ENCODE data around the gene AFTPH. TPM values are rescaled to one million over a fixed set of nuclear protein-coding genes. Genes with fewer than 3 reads are reported as not detected.

AFTPH gene
- total RNA-seq, 3 donors from 2014 or later = 33.4 to 75.8 (median 55.1) TPM

DNA sequence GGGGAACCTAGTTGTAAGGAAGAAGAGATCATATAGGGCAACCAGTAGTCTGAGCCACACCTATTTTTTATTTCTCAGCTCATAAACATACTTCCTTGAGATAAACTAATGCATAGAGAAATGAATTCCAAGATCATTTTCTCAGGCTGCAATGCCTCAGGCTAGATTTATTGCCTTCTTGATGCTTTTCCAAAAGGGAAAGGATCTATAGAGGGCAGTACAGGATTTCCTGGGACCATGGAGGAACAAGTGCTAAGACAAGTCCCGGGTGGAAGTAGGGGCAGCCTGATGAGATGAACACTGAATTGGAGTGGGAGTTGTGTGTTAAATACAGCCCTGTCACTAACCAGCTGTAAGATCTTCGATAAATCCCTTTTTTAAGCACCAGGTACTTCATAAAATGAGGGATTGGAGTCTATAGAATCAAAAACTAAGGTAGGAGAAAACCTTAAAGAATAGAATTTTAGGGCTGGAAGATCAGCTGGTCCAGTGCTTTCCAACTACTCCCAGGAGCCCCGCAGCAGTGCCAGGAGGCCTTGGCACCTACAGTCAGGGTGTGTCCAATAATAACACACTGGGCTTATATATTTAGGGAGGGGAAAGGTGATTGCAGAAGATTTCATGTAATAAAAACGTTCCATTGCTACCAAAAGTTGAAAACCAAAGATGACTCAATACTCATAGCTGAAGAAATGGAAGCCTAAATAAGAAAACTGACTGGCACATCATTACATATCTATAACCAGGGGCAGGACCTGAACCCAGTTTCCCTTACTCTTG, 71.5 kb downstream of the AFTPH start:
- intact Hi-C loops (cut with DNase I; ENCODE audit: low total_unique reads) = loop anchor here (2.0 kb wide), 1 partner anchor 57 kb away; no protein-coding TSS in a partner anchor
- DNase-seq (ENCODE audit: low spot score in 2 of 2) = no peak
- H3K9me3 ChIP-seq = no peaks in the 10 kb centered on the region

DNA sequence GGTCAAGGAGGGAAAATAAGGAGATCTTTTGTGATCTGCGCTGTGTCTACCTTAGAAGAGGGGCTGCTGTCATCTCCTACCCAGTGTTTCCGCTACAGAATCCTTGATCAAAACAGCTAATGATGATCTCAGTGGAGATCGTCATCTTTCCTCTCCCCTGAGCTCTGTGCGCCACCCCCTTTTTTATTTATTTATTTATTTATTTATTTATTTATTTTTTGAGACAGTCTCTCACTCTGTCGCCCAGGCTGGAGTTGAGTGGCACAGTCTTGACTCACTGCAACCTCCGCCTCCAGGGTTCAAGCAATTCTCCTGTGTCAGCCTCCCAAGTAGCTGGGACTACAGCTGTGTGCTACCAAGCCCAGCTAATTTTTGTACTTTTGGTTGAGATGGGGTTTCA, 74.1 kb downstream of the AFTPH start:
- Histone ChIP-seq H3K36me3 (no peaks in the 10 kb centered on the region), H3K4me1 (peaks cover 5 to 6% of the 10 kb centered on the region in 2 donors), H3K4me3 (no peak overlapping the region), H3K27me3 (no peaks in the 10 kb centered on the region), H3K9me3 (no peaks in the 10 kb centered on the region), H3K27ac (no peak overlapping the region)
- DNase-seq (ENCODE audit: low spot score in 2 of 2) = no peak
- intact Hi-C loops (cut with DNase I; ENCODE audit: low total_unique reads) = no loop called here
- no peak for TF ChIP-seq POLR2A (IDR thresholded peaks at IDR 0.05)
- TF ChIP-seq POLR2AphosphoS5 (IDR thresholded peaks at IDR 0.05) = no peak
- TF ChIP-seq, protein P1, sequence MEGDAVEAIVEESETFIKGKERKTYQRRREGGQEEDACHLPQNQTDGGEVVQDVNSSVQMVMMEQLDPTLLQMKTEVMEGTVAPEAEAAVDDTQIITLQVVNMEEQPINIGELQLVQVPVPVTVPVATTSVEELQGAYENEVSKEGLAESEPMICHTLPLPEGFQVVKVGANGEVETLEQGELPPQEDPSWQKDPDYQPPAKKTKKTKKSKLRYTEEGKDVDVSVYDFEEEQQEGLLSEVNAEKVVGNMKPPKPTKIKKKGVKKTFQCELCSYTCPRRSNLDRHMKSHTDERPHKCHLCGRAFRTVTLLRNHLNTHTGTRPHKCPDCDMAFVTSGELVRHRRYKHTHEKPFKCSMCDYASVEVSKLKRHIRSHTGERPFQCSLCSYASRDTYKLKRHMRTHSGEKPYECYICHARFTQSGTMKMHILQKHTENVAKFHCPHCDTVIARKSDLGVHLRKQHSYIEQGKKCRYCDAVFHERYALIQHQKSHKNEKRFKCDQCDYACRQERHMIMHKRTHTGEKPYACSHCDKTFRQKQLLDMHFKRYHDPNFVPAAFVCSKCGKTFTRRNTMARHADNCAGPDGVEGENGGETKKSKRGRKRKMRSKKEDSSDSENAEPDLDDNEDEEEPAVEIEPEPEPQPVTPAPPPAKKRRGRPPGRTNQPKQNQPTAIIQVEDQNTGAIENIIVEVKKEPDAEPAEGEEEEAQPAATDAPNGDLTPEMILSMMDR (IDR thresholded peaks at IDR 0.05) = no peak

More for the DNA sequence above, 71.5 kb downstream of the AFTPH start:
- no peaks in the 10 kb centered on the region for H3K27me3 ChIP-seq
- TF ChIP-seq, protein P1 (IDR thresholded peaks at IDR 0.05) = no peak
- no peak for TF ChIP-seq POLR2A (IDR thresholded peaks at IDR 0.05)
- TF ChIP-seq POLR2AphosphoS5 (IDR thresholded peaks at IDR 0.05) = no peak
- no peaks in the 10 kb centered on the region for H3K36me3 ChIP-seq
- H3K4me3 ChIP-seq = no peak overlapping the region
- no peak overlapping the region for H3K27ac ChIP-seq
- H3K4me1 ChIP-seq = peaks cover 5 to 6% of the 10 kb centered on the region in 2 donors

DNA sequence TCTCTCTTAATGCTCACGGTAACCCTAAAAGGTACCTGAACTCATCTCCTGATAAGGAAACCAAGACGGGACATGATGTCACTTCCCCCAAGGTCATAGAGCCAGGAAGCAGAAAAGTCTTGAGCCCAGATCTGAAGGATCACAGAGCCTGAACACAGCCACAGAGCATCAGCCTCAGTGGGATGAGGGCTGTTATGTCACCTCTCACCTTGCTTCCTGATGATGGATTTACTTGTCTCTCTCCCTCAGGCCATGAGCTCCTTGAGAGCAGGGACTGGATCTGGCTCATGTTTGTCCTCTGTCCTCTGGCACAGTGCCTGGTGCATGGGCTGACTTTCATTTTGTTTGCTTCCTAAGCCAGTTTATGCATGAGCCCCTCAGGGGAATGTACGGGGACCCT, 75.3 kb downstream of the AFTPH start:
- H3K27ac ChIP-seq = no peak overlapping the region
- peak in 1 of 2 donors; percentile 77 for DNase-seq (ENCODE audit: low spot score in 2 of 2)
- intact Hi-C loops (cut with DNase I; ENCODE audit: low total_unique reads) = no loop called here
- H3K4me1 ChIP-seq = peaks cover 5 to 7% of the 10 kb centered on the region in 2 donors
- no peaks in the 10 kb centered on the region for H3K36me3 ChIP-seq
- no peaks in the 10 kb centered on the region for H3K27me3 ChIP-seq
- no peak overlapping the region for H3K4me3 ChIP-seq
- no peaks in the 10 kb centered on the region for H3K9me3 ChIP-seq
- TF ChIP-seq, protein P1 (IDR thresholded peaks at IDR 0.05) = no peak
- no peak for TF ChIP-seq POLR2AphosphoS5 (IDR thresholded peaks at IDR 0.05)

DNA sequence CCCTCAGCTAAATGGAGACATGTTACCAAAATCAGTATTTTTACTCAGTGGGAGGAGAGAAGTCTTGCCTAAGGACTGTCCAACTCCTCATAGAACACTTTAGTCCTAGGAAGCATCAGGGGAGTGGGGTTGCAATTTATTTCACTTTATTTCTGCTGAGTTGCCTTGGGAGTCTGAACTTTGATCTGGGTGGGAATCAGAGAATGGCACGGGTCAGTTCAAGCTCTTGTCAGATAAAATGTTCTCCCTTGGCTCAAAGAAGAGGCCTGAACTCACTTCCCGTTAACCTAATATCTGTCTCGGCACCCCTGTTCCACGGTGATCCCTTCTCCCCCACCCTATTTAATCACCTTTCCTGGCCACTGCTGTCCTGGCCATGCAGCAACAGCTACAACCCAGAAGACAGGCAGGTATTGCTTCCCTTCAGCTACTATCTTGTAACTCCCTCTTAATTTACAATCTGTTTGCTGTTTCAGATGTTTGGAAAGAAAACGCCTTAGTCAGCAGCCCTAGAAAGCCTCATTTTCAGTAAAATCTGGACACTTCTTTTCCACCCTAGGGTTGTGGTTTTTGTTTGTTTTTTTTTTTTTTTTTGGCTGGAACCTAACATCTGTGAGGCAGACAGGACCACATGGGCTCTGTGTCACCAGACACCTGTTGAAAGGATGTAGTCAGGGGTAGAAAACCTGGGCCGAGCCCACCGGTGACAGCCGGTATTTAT, 77.1 kb downstream of the AFTPH start:
- DNase-seq (ENCODE audit: low spot score in 2 of 2) = no peak

DNA sequence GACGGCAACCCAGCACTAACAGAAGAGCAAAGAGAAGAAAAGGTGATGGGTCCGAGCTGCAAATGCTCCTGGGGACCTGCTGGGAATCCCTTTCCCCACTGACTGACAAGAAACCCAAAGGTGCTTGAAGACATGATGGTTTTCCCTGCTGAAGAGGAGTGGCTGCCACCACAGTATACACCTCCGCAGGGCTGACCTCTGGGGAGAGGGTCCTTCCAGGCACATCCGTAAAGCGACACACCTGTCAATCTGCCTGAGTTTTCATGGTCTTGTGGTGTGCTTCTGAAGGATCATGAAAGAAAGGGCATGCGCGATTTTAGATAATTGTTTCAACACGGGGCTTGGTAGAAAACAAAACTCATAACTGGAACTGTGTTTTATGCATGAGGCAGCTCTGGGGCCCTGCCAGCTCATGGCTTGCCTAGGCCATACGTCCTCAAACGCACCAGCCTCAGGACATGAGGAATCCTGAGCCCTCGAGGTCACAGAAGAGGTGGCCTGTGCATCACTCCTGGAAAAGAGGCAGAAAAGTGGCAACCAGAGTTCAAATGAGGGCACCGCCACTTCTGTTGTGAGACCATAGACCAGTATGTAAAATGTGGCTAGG, 77.8 kb downstream of the AFTPH start:
- H3K9me3 ChIP-seq = no peaks in the 10 kb centered on the region
- TF ChIP-seq POLR2A (IDR thresholded peaks at IDR 0.05) = no peak
- TF ChIP-seq POLR2AphosphoS5 (IDR thresholded peaks at IDR 0.05) = no peak
- TF ChIP-seq, protein P1 (IDR thresholded peaks at IDR 0.05) = no peak
- H3K36me3 ChIP-seq = no peaks in the 10 kb centered on the region
- no peaks in the 10 kb centered on the region for H3K27me3 ChIP-seq
- no peak overlapping the region for H3K27ac ChIP-seq
- H3K4me1 ChIP-seq = peaks cover 5 to 15% of the 10 kb centered on the region in 2 donors
- no peak overlapping the region for H3K4me3 ChIP-seq
- DNase-seq (ENCODE audit: low spot score in 2 of 2) = no peak
- intact Hi-C loops (cut with DNase I; ENCODE audit: low total_unique reads) = loop anchor here (10.0 kb wide), 1 partner anchor 273 kb away; no protein-coding TSS in a partner anchor

More for the DNA sequence above, 77.1 kb downstream of the AFTPH start:
- peaks cover 5 to 15% of the 10 kb centered on the region in 2 donors for H3K4me1 ChIP-seq
- no peak overlapping the region for H3K27ac ChIP-seq
- H3K27me3 ChIP-seq = no peaks in the 10 kb centered on the region
- H3K36me3 ChIP-seq = no peaks in the 10 kb centered on the region
- intact Hi-C loops (cut with DNase I; ENCODE audit: low total_unique reads) = loop anchor here (10.0 kb wide), 1 partner anchor 274 kb away; no protein-coding TSS in a partner anchor
- no peak overlapping the region for H3K4me3 ChIP-seq
- H3K9me3 ChIP-seq = no peaks in the 10 kb centered on the region
- no peak for TF ChIP-seq POLR2A (IDR thresholded peaks at IDR 0.05)
